Measurements from ENCODE around the gene WNT5A. TPM values are rescaled to one million over a fixed set of nuclear protein-coding genes. Genes with fewer than 3 reads are reported as not detected.

WNT5A gene
- total RNA-seq, 1 experiment from 2014 or later: 0.15 TPM

GRCh38 chr3:55440104-55440708, 46.9 kb downstream of the WNT5A start:
- POLR2A ChIA-PET: no interaction called here
- RAD21 ChIA-PET (ENCODE audit: low non-redundant PET in 1 of 2, low total read pairs in 2 of 2, uncharacterized antibody in 2 of 2, unreplicated experiment in 2 of 2): no interaction called here
- CTCF ChIA-PET: no interaction called here

More at GRCh38 chr3:55440104-55440708, 46.9 kb downstream of the WNT5A start:
- DNase-seq (ENCODE audit: low read depth, low spot score): no peak
- no peak overlapping the region for H3K9ac ChIP-seq (ENCODE audit: low read length)
- no peaks in the 10 kb centered on the region for H3K36me3 ChIP-seq (ENCODE audit: control insufficient read depth in 1 of 2, insufficient read depth in 2 of 2, low read length in 2 of 2)
- no peak overlapping the region for H3K4me3 ChIP-seq (replicated peaks in 1 of 2; ENCODE audit: low read depth in 1 of 2, low read length in 2 of 2)
- no peak for TF ChIP-seq CEBPB (IDR thresholded peaks at IDR 0.05; ENCODE audit: low read depth)
- TF ChIP-seq, protein P1, sequence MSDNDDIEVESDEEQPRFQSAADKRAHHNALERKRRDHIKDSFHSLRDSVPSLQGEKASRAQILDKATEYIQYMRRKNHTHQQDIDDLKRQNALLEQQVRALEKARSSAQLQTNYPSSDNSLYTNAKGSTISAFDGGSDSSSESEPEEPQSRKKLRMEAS (IDR thresholded peaks at IDR 0.05): no peak
- TF ChIP-seq JUND (IDR thresholded peaks at IDR 0.05): no peak
- TF ChIP-seq ZNF274 (IDR thresholded peaks at IDR 0.05; ENCODE audit: low read depth, low read length): no peak
- TF ChIP-seq, protein P2, sequence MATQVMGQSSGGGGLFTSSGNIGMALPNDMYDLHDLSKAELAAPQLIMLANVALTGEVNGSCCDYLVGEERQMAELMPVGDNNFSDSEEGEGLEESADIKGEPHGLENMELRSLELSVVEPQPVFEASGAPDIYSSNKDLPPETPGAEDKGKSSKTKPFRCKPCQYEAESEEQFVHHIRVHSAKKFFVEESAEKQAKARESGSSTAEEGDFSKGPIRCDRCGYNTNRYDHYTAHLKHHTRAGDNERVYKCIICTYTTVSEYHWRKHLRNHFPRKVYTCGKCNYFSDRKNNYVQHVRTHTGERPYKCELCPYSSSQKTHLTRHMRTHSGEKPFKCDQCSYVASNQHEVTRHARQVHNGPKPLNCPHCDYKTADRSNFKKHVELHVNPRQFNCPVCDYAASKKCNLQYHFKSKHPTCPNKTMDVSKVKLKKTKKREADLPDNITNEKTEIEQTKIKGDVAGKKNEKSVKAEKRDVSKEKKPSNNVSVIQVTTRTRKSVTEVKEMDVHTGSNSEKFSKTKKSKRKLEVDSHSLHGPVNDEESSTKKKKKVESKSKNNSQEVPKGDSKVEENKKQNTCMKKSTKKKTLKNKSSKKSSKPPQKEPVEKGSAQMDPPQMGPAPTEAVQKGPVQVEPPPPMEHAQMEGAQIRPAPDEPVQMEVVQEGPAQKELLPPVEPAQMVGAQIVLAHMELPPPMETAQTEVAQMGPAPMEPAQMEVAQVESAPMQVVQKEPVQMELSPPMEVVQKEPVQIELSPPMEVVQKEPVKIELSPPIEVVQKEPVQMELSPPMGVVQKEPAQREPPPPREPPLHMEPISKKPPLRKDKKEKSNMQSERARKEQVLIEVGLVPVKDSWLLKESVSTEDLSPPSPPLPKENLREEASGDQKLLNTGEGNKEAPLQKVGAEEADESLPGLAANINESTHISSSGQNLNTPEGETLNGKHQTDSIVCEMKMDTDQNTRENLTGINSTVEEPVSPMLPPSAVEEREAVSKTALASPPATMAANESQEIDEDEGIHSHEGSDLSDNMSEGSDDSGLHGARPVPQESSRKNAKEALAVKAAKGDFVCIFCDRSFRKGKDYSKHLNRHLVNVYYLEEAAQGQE (IDR thresholded peaks at IDR 0.05; ENCODE audit: low read depth): no peak
- BruUV-seq (replicated peaks): no TSS peak
- no peaks in the 10 kb centered on the region for H4K20me1 ChIP-seq (ENCODE audit: insufficient read depth)
- intact Hi-C loops (cut with micrococcal nuclease): no loop called here
- no peaks in the 10 kb centered on the region for H3K79me2 ChIP-seq (ENCODE audit: insufficient read depth, low read length)
- no peaks in the 10 kb centered on the region; a peak in 2 of 4 replicates for H3K9me3 ChIP-seq (ENCODE audit: control insufficient read depth in 1 of 2, insufficient read depth in 1 of 2, low read depth in 1 of 2, low read length in 2 of 2)
- H3K27me3 ChIP-seq (ENCODE audit: insufficient read depth, low read length): no peaks in the 10 kb centered on the region
- no peak overlapping the region for H3K27ac ChIP-seq (ENCODE audit: low read depth, low read length)
- ATAC-seq: no peak
- no peak overlapping the region for H2AFZ ChIP-seq (ENCODE audit: low read depth, low read length, poor library complexity, severe bottlenecking)
- H3K9me2 ChIP-seq (ENCODE audit: insufficient read depth): no peaks in the 10 kb centered on the region
- H3K4me2 ChIP-seq (ENCODE audit: low read length): no peak overlapping the region
- H3K4me1 ChIP-seq (ENCODE audit: control insufficient read depth in 1 of 2, insufficient read depth in 2 of 2, low read length in 2 of 2): no peaks in the 10 kb centered on the region

All from HCT116 (cell line).